Measurements from ENCODE around the gene TM7SF3.

TM7SF3 gene

DNA sequence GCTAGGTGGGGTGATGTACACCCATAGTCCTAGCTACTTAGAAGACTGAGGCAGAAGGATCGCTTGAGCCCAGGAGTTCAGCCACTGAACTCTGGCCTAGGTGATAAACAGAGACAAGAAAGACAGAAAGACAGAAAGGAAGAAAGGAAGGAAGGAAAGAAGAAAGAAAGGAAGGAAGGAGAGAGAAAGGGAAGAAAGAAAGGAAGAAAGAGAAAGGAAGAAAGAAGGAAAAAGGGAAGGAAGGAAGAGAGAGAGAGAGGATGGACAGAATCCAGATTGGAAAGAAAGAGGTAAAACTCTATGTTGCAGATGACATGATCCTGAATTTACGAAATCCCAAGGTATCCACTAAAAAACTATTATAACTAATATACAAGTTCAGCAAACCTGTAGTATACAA lies 84.6 kb downstream of the TM7SF3 start:
- TF ChIP-seq, protein P1, sequence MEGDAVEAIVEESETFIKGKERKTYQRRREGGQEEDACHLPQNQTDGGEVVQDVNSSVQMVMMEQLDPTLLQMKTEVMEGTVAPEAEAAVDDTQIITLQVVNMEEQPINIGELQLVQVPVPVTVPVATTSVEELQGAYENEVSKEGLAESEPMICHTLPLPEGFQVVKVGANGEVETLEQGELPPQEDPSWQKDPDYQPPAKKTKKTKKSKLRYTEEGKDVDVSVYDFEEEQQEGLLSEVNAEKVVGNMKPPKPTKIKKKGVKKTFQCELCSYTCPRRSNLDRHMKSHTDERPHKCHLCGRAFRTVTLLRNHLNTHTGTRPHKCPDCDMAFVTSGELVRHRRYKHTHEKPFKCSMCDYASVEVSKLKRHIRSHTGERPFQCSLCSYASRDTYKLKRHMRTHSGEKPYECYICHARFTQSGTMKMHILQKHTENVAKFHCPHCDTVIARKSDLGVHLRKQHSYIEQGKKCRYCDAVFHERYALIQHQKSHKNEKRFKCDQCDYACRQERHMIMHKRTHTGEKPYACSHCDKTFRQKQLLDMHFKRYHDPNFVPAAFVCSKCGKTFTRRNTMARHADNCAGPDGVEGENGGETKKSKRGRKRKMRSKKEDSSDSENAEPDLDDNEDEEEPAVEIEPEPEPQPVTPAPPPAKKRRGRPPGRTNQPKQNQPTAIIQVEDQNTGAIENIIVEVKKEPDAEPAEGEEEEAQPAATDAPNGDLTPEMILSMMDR (IDR thresholded peaks at IDR 0.05; ENCODE audit: low read depth, low read length), result no peak
- DNase-seq (ENCODE audit: extremely low read depth, low read depth), result no peak

DNA sequence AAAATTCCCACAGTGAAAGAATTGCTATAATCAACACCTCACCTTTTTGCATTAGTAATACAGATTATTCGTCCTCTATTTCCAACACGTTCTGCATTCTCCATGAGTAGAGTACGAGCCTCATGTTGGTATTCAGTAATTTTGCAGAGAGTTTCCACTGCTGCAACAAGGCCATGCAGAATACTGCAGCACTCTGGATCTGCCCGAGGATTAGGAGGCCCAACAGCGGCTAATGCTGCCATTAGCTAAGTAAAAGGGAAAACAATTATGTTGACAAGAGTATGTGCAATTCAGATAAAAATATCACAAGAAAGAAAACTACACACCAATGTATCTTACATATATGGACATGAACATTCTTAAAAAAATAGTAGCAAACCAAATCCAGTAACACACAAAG lies 85.5 kb downstream of the TM7SF3 start:
- TF ChIP-seq, protein P1 (IDR thresholded peaks at IDR 0.05; ENCODE audit: low read depth, low read length), result no peak
- no peak for DNase-seq (ENCODE audit: extremely low read depth, low read depth)
